GM10847 (cell line): ENCODE data around the gene C19orf85.

Experiments
- POLR2A ChIP-seq: IDR thresholded peaks from 2 replicates; pipeline ENCODE4 v1.6.1; 2011; ENCODE audit not compliant: insufficient read length; ENCODE audit errors: extremely low read depth

Gene C19orf85

DNA sequence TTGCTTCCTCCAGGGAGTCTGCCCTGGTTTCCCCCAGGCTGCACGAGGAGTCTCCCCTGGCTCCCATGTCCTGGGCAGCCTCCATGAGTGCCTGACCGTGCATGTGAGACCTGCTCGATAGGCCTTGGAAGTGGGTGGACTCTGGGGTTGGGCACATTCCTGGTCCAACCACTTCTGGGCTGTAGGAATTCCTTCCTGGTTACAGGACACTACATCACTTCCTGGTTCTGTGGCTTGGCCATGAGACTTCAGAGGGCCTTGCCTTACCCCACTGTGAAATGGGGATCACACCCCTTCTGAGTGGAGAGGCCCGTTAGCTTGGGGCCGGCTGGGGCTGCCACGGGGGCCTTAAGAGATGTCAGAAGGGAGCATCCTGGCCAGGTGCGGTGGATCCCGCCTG is 7.9 kb upstream of the C19orf85 start:
- TF ChIP-seq POLR2A = no peak

GRCh38 chr19:55471266-55471665 is 6.7 kb upstream of the C19orf85 start:
- no peak for TF ChIP-seq POLR2A

DNA sequence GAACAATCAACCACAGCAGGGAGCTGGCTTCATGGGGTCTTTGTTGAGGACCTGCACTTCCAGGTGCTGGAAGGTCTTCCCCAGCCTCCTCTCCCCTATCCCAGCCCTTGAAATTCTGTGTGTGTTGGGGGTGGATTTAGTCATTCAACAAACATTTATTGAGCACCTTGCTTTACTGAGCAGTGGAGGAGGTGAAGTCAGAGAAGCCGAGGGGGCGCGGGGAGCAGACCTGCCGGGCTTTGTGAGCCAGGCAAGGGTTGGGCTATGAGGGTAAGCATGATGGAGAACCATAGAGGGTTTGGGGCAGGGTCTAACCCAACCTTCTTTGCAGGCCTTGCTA is 3.5 kb upstream of the C19orf85 start:
- TF ChIP-seq POLR2A = no peak

- no peak for TF ChIP-seq POLR2A
These were observed 2.9 kb upstream of the C19orf85 start for GRCh38 chr19:55467236-55468053.

DNA sequence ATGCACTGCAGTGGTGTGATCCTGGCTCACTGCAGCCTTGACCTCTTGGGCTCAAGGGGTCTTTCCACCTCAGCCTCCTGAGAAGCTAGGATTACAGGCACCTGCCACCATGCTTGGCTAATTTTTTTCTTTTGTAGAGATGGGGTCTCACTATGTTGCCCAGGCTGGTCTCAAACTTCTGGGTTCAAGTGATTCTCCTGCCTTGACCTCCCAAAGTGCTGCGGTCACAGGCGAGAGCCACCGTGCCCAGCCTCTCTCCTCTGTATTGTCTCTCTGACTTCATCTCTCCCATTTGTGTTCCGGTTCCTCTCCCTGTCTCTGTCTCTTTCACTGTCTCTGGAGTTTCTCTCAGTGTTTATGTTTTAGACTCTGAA is 1.7 kb upstream of the C19orf85 start:
- TF ChIP-seq POLR2A = no peak

DNA sequence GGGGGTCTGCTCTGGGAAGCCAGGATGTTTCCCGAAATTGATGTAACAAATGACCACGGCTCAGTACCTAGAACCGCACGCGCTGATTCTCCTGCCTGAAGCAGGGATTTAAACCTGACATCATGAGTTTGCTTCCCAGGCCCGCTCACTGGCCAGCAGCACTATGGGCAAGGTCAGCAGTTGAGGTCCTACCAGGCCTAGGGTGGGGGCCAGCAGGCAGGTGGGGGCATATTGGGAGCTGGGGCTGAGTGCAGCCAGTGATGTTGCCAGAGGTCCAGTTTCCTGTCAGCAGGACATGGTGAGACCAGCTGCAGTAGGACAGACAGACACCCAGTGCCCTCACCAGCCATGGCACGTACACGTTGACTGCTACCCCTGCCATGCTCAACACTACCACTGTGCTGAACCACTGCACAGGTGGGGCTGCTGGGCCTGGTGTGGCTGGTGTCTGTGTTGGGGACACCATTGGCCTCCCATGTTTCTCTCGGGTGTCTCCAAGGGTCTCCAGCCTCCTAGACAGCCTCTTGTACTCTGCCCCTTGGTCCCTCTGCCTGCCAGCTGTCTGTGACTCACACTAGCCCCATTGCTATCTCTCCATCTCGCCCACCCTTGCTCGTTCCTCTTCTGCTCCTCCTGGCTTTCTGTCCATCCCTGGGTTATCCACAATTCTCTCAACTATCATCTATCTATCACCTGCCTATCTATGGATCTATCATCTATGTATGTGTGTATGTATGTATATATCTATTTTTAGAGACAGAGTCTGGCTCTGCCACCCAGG is 1.1 kb upstream of the C19orf85 start:
- no peak for TF ChIP-seq POLR2A

GRCh38 chr19:55464039-55464661 is 401 bp downstream of the C19orf85 start:
- no peak for TF ChIP-seq POLR2A

DNA sequence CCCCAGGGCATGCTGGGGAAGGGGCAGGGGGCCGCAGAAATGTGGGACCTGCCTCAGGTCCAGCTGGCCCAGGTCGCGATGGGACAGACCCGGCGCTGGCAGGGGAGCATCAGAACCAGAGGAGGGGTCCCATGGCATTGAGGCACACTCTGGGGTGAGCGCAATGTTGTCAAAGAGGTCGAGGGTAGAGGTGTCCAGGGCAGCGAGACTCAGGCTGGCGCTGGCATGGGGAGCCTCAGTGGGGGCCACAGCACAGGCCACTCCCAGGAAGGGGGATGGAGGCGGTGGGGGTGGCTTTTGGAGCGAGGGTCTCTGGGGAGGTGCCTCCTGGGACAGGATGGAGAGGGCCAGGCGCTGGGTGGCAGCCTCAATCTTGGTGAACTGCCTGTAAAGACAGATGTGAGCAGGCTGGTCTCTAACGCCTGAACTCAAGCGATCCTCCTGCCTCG is 944 bp downstream of the C19orf85 start:
- no peak for TF ChIP-seq POLR2A

DNA sequence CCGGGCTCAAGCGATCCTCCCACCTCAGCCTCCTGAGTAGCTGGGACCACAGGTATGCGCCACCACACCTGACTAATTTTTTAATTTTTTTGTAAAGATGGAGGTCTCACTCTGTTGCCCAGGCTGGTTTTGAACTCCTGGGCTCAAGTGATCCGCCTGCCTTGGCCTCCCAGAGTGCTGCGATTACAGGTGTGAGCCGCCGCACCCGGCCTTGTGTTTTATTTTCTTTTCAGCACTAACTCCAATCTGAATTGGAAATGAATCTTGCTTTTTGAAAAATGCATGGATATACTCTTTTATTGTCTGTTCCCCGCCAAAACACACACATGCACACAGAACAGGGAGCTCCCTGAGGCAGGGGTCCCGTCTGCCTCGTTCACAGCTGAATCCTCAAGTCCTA is 1.8 kb downstream of the C19orf85 start:
- TF ChIP-seq POLR2A = no peak

DNA sequence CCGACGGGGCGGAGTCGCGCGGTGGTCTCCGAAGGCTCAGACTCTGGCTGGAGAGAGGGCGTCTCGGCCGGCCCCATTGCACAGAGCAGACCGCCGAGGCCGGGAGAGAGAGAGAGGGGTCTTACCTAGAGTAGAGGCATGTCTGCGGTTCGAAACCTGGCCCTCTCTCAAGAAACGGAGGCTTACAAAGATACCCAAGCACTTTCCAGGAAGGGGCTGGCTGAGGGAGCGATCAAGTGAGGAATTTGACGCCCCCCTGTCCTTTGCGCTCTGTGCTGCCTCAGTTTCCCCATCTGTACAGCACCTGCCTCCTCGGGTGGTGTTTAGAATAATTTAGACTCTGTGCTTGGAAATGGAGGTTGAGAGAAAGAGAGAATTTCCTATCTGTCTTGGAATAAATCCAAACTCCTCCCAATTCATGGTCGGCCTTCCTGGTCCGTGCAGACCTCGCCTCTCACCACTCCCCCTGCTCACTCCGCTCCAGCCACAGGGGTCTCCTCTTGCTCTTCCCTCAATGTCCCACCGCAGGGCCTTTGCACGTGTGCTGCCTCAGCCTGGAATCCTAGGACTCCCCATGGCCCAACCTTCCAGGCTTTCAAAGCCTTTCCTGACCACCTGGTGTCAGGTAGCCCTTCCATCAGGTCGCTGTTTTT is 2.5 kb downstream of the C19orf85 start:
- peak; percentile 60 for TF ChIP-seq POLR2A

- TF ChIP-seq POLR2A = peak; percentile 71
These were observed 3.1 kb downstream of the C19orf85 start, which contains the start of gene ISOC2 for GRCh38 chr19:55461259-55461973. Gene ISOC2 (minus strand): TSS chr19:55461642. CDS start chr19:55456486, 5,156 bp downstream.

DNA sequence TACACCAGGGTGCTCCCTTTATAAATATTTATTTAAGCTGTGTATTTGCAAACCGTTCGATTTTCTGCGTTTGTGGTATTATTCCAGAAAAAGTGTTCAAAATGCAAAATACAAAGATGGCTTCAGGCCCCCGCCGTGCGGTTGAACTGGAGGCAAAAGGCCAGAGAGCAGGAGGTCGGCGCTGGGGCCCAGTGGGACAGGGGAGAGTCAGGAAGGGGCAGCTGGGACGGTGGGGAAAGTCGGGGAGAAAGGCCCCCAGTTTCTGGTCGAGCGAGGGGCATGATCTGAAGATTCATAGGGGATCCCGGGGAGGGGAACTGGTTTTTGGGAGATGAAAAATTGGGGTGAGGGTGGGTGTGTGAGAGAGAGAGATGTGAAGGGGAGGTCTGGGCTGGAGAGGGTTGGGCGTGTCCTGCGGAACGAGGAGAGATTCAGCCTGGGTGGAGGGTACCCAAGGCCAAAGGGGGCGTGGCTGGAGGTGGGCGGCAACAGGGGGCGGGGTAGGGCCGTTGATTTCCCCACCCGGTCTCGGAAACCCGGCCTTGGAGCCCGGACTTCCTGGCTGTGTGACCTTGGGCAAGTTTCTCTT is 3.8 kb downstream of the C19orf85 start:
- no peak for TF ChIP-seq POLR2A

- TF ChIP-seq POLR2A = no peak
These were observed 4.4 kb downstream of the C19orf85 start for GRCh38 chr19:55459950-55460657.

DNA sequence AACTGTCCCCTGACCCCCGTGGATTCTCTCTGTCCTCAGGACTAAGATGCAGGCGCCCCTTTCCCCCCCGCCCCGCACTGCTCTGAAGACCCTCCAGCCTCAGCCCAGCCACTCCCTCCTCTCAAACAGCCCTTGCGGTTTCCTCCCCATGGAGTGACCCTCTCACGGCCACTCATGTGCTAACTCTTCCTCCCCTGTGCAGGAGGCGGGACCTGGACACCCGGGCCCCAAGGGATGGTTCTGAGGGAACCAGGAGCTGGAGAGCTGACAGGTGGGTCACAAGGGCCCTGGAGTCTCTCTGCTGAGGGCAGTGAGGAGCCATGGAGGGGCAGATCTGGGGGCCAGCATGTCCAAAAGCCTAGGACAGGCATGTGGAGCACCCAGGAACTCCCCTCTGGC is 5.0 kb downstream of the C19orf85 start:
- no peak for TF ChIP-seq POLR2A
